Transverse colon (tissue), 4 donors: ENCODE measurements around the gene ALB.

Experiments
- EP300 ChIP-seq: sonication (generic); formaldehyde crosslinking; IDR thresholded peaks from one replicate; pipeline ENCODE4 v1.6.1; 2017; ENCODE audit warnings: antibody characterized with exemption, low read depth
- POLR2A ChIP-seq: fragments of 450-650 bp; IDR thresholded peaks from one replicate; pipeline ENCODE4 v1.6.1; 2016; ENCODE audit warnings: antibody characterized with exemption, mild to moderate bottlenecking, moderate library complexity
- POLR2AphosphoS5 ChIP-seq, 3 donors: sonication (generic); formaldehyde crosslinking; IDR thresholded peaks; one replicate each; pipeline ENCODE4 v1.6.1; 2016; ENCODE audit warnings: antibody characterized with exemption in 3 of 3
- TF ChIP-seq, protein P1 (sequence below), 5 experiments: fragments of 200-600 bp in 3 of 5; fragments of 450-650 bp in 2 of 5; sonication (generic) in 3 of 5; IDR thresholded peaks; 1 replicate in 2 of 5; 2 replicates in 3 of 5; pipeline ENCODE4 v1.5.1; 2016 to 2017; ENCODE audit warnings: antibody characterized with exemption in 5 of 5, inconsistent platforms in 3 of 5, mild to moderate bottlenecking in 2 of 5, moderate library complexity in 1 of 5

DNA sequence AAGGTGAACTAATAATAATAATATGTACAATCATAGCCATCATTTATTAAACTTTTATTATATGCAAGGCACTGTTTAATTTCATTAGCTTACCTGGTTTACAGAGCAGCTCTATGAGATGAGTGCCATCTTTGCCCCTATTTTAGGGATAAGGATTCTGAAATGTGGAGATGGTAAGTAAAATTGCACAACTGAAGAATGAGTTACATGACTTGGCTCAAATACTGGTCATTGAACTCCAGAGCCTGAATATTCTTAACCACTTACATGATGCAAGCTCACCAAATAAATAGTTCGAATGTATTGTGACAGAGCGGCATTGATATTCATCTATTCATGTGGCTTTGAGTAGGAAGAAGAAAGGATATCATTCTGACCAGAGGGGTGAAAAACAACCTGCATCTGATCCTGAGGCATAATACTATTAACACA, 11.7 kb downstream of the ALB start:
- TF ChIP-seq POLR2AphosphoS5 (IDR thresholded peaks at IDR 0.05) = no peak
- TF ChIP-seq, protein P1, sequence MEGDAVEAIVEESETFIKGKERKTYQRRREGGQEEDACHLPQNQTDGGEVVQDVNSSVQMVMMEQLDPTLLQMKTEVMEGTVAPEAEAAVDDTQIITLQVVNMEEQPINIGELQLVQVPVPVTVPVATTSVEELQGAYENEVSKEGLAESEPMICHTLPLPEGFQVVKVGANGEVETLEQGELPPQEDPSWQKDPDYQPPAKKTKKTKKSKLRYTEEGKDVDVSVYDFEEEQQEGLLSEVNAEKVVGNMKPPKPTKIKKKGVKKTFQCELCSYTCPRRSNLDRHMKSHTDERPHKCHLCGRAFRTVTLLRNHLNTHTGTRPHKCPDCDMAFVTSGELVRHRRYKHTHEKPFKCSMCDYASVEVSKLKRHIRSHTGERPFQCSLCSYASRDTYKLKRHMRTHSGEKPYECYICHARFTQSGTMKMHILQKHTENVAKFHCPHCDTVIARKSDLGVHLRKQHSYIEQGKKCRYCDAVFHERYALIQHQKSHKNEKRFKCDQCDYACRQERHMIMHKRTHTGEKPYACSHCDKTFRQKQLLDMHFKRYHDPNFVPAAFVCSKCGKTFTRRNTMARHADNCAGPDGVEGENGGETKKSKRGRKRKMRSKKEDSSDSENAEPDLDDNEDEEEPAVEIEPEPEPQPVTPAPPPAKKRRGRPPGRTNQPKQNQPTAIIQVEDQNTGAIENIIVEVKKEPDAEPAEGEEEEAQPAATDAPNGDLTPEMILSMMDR (IDR thresholded peaks at IDR 0.05) = no peak
- TF ChIP-seq POLR2A = no peak
- TF ChIP-seq EP300 = no peak
